ENCODE data around the gene FAM83G. TPM values are rescaled to one million over a fixed set of nuclear protein-coding genes. Genes with fewer than 3 reads are reported as not detected.

The FAM83G gene
- total and polyA plus RNA-seq, 2 experiments from 2014 or later, result 7.6 to 44.5 TPM

DNA sequence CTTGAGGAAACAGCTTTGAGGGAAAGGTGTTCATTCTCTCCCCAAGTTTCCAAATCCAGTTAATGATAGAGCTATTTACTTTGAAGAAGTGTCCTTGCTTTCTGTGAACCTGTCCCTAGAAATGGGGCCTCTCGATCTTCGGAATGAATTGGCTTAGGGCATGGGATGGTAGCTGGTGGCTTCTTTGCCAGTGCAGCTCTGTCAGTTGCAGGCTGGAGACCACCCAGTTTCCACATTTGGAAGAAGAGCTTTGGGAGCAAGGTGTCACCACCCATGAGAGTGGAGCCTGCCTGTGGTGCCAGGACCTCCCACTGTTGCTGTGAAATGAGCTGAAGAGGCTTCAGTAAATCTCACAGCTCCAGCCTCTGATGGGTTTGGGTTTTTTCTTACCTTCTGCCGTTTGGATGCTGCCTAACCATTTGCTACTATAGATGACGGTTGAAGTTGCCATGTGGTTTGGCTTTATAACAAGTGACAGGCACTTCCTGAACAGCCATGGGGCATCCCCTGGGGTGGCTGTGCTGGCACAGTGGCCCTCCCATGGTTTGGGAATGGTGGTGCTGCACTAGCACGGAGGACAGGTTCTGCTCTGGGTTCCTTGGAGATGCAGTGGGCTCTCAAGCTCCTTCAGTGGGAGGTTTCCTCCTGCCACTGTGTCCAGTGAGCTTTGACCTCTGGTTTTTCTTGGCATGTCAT is 72.1 kb downstream of the FAM83G start:
- H3K27me3 ChIP-seq (ENCODE audit: insufficient read depth), result no peaks in the 10 kb centered on the region
- DNase-seq (ENCODE audit: low spot score) (no peak), ATAC-seq (no peak)
- Mint-ChIP-seq H3K27me3 (ENCODE audit: insufficient read depth, low read depth, poor library complexity) (no peaks in the 10 kb centered on the region), H3K36me3 (ENCODE audit: low read depth) (peaks cover 27% of the 10 kb centered on the region), H3K4me3 (no peak overlapping the region), H3K27ac (no peak overlapping the region), H3K9me3 (no peaks in the 10 kb centered on the region), H3K4me1 (no peaks in the 10 kb centered on the region)
- no peak overlapping the region for H2AFZ ChIP-seq
- H3K36me3 ChIP-seq (ENCODE audit: insufficient read depth), result peaks cover 5% of the 10 kb centered on the region; the same call in 1 of the 2 replicates
- no peaks in the 10 kb centered on the region for H4K20me1 ChIP-seq (replicated peaks; ENCODE audit: insufficient read depth)
- 0 out of 2 replicates have a peak, but pooled peaks cover 3% of the 10 kb centered on the region for H3F3A ChIP-seq (replicated peaks; ENCODE audit: low read depth)
- no peaks in the 10 kb centered on the region for H3K79me2 ChIP-seq (replicated peaks; ENCODE audit: insufficient read depth)
- H3K9me2 ChIP-seq (ENCODE audit: insufficient read depth), result no peaks in the 10 kb centered on the region
- H3K4me3 ChIP-seq, result no peak overlapping the region
- TF ChIP-seq ZNF114 (CRISPR knock-in tag; IDR thresholded peaks at IDR 0.05) (no peak), POLR2AphosphoS5 (IDR thresholded peaks at IDR 0.05; ENCODE audit: low read depth) (no peak), STAT1 (IDR thresholded peaks at IDR 0.05; ENCODE audit: unreplicated experiment) (no peak), ZNF331 (CRISPR knock-in tag; IDR thresholded peaks at IDR 0.05; ENCODE audit: low read depth) (no peak), JUNB (IDR thresholded peaks at IDR 0.05; ENCODE audit: unreplicated experiment) (no peak)
- H3K4me1 ChIP-seq (ENCODE audit: insufficient read depth), result no peaks in the 10 kb centered on the region
- no peak overlapping the region for H3K27ac ChIP-seq (ENCODE audit: low read depth)
- H3K4me2 ChIP-seq, result no peak overlapping the region

DNA sequence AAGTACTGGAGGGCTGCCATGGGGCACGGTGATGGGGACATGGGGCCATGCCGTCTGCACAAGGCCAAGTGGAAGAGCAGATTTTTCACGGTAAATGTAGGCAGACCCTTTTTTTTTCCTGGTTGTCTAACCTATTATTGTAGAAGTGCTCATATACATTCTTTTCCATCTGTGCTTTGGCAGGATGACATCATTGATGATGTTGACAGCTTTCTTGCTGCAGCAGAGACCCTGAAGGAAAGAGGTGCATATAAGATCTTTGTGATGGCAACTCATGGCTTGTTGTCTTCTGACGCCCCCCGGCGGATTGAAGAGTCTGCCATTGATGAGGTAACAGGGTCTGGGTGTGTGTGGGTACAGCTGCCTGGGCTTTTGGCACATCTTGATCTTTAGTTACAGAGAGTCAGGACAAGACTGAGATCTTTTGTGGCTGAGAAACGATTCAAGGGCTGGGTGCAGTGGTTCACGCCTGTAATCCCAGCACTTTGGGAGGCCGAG is 75.9 kb downstream of the FAM83G start:
- no peak overlapping the region; the same call in 1 of the 2 replicates for H3K27ac Mint-ChIP-seq
- 0 out of 2 replicates have a peak, but pooled peaks cover 3% of the 10 kb centered on the region for H3F3A ChIP-seq (replicated peaks; ENCODE audit: low read depth)
- no peak for TF ChIP-seq CREB1 (CRISPR knock-in tag; IDR thresholded peaks at IDR 0.05; ENCODE audit: low read depth)
- TF ChIP-seq, protein P1, sequence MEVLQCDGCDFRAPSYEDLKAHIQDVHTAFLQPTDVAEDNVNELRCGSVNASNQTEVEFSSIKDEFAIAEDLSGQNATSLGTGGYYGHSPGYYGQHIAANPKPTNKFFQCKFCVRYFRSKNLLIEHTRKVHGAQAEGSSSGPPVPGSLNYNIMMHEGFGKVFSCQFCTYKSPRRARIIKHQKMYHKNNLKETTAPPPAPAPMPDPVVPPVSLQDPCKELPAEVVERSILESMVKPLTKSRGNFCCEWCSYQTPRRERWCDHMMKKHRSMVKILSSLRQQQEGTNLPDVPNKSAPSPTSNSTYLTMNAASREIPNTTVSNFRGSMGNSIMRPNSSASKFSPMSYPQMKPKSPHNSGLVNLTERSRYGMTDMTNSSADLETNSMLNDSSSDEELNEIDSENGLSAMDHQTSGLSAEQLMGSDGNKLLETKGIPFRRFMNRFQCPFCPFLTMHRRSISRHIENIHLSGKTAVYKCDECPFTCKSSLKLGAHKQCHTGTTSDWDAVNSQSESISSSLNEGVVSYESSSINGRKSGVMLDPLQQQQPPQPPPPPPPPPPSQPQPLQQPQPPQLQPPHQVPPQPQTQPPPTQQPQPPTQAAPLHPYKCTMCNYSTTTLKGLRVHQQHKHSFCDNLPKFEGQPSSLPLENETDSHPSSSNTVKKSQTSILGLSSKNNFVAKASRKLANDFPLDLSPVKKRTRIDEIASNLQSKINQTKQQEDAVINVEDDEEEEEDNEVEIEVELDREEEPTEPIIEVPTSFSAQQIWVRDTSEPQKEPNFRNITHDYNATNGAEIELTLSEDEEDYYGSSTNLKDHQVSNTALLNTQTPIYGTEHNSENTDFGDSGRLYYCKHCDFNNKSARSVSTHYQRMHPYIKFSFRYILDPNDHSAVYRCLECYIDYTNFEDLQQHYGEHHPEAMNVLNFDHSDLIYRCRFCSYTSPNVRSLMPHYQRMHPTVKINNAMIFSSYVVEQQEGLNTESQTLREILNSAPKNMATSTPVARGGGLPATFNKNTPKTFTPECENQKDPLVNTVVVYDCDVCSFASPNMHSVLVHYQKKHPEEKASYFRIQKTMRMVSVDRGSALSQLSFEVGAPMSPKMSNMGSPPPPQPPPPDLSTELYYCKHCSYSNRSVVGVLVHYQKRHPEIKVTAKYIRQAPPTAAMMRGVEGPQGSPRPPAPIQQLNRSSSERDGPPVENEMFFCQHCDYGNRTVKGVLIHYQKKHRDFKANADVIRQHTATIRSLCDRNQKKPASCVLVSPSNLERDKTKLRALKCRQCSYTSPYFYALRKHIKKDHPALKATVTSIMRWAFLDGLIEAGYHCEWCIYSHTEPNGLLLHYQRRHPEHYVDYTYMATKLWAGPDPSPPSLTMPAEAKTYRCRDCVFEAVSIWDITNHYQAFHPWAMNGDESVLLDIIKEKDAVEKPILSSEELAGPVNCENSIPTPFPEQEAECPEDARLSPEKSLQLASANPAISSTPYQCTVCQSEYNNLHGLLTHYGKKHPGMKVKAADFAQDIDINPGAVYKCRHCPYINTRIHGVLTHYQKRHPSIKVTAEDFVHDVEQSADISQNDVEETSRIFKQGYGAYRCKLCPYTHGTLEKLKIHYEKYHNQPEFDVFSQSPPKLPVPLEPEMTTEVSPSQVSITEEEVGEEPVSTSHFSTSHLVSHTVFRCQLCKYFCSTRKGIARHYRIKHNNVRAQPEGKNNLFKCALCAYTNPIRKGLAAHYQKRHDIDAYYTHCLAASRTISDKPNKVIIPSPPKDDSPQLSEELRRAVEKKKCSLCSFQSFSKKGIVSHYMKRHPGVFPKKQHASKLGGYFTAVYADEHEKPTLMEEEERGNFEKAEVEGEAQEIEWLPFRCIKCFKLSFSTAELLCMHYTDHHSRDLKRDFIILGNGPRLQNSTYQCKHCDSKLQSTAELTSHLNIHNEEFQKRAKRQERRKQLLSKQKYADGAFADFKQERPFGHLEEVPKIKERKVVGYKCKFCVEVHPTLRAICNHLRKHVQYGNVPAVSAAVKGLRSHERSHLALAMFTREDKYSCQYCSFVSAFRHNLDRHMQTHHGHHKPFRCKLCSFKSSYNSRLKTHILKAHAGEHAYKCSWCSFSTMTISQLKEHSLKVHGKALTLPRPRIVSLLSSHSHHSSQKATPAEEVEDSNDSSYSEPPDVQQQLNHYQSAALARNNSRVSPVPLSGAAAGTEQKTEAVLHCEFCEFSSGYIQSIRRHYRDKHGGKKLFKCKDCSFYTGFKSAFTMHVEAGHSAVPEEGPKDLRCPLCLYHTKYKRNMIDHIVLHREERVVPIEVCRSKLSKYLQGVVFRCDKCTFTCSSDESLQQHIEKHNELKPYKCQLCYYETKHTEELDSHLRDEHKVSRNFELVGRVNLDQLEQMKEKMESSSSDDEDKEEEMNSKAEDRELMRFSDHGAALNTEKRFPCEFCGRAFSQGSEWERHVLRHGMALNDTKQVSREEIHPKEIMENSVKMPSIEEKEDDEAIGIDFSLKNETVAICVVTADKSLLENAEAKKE (CRISPR knock-in tag; IDR thresholded peaks at IDR 0.05), result no peak
- TF ChIP-seq, protein P2, sequence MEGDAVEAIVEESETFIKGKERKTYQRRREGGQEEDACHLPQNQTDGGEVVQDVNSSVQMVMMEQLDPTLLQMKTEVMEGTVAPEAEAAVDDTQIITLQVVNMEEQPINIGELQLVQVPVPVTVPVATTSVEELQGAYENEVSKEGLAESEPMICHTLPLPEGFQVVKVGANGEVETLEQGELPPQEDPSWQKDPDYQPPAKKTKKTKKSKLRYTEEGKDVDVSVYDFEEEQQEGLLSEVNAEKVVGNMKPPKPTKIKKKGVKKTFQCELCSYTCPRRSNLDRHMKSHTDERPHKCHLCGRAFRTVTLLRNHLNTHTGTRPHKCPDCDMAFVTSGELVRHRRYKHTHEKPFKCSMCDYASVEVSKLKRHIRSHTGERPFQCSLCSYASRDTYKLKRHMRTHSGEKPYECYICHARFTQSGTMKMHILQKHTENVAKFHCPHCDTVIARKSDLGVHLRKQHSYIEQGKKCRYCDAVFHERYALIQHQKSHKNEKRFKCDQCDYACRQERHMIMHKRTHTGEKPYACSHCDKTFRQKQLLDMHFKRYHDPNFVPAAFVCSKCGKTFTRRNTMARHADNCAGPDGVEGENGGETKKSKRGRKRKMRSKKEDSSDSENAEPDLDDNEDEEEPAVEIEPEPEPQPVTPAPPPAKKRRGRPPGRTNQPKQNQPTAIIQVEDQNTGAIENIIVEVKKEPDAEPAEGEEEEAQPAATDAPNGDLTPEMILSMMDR (conservative IDR thresholded peaks at IDR 0.05; ENCODE audit: low read depth in 2 of 2), result peak; percentile 32 to 54; a peak in 3 of 4 replicates
- peaks cover 4% of the 10 kb centered on the region for H4K20me1 ChIP-seq (replicated peaks; ENCODE audit: insufficient read depth)
- no peaks in the 10 kb centered on the region for H3K9me2 ChIP-seq (ENCODE audit: insufficient read depth)
- peaks cover 5% of the 10 kb centered on the region; the same call in 2 of the 3 replicates for H3K4me1 Mint-ChIP-seq
- H3K36me3 Mint-ChIP-seq (ENCODE audit: low read depth), result peaks cover 46% of the 10 kb centered on the region
- H2AFZ ChIP-seq, result no peak overlapping the region
- no peak overlapping the region for H3K27ac ChIP-seq (ENCODE audit: low read depth)
- DNase-seq (ENCODE audit: low spot score), result peak; percentile 43
- peaks cover 6% of the 10 kb centered on the region; the same call in 1 of the 2 replicates for H3K4me1 ChIP-seq (ENCODE audit: insufficient read depth)
- H3K4me3 Mint-ChIP-seq, result no peak overlapping the region
- no peak overlapping the region for H3K4me3 ChIP-seq
- H3K36me3 ChIP-seq (ENCODE audit: insufficient read depth), result peaks cover 5% of the 10 kb centered on the region; the same call in 1 of the 2 replicates
- H3K4me2 ChIP-seq, result no peak overlapping the region
- 0 out of 2 replicates have a peak, but pooled peaks cover under 1% of the 10 kb centered on the region for H3K79me2 ChIP-seq (replicated peaks; ENCODE audit: insufficient read depth)
- H3K9me3 Mint-ChIP-seq, result no peaks in the 10 kb centered on the region
- no peaks in the 10 kb centered on the region for H3K27me3 ChIP-seq (ENCODE audit: insufficient read depth)
- H3K27me3 Mint-ChIP-seq (ENCODE audit: insufficient read depth, low read depth, poor library complexity), result no peaks in the 10 kb centered on the region
- ATAC-seq, result no peak
